ENCODE results near the gene CRMP1. TPM values are rescaled to one million over a fixed set of nuclear protein-coding genes. Genes with fewer than 3 reads are reported as not detected.

Gene CRMP1
- total and polyA plus RNA-seq, 9 of the 15 experiments (the other 6 are each of a cell fraction or from before 2014, with no cell fraction given) = 0.03 to 0.04 TPM; not detected in 7

GRCh38 chr4:5866841-5867813, 25.8 kb downstream of the CRMP1 start (continued):
- no peak for TF ChIP-seq ZBTB5 (IDR thresholded peaks at IDR 0.05)
- no peak for TF ChIP-seq HMBOX1 (IDR thresholded peaks at IDR 0.05)
- TF ChIP-seq CBX8 (IDR thresholded peaks at IDR 0.05; ENCODE audit: borderline replicate concordance, extremely low read depth, low read depth, low read length, poor library complexity, severe bottlenecking) = no peak
- TF ChIP-seq NR1H2 (CRISPR knock-in tag; IDR thresholded peaks at IDR 0.05) = no peak
